ENCODE measurements around the gene UVRAG. TPM values are rescaled to one million over a fixed set of nuclear protein-coding genes. Genes with fewer than 3 reads are reported as not detected.

The UVRAG gene
- total RNA-seq, 1 donor from 2014 or later, result 14.7 TPM

GRCh38 chr11:76164081-76164480 lies 349.1 kb downstream of the UVRAG start:
- intact Hi-C loops (cut with DNase I), result no loop called here
- no peaks in the 10 kb centered on the region for H3K27me3 ChIP-seq
- no peaks in the 10 kb centered on the region for H3K9me3 ChIP-seq
- no peak for DNase-seq (ENCODE audit: extremely low spot score in 2 of 2)
- TF ChIP-seq POLR2A (IDR thresholded peaks at IDR 0.05), result no peak
- TF ChIP-seq, protein P1, sequence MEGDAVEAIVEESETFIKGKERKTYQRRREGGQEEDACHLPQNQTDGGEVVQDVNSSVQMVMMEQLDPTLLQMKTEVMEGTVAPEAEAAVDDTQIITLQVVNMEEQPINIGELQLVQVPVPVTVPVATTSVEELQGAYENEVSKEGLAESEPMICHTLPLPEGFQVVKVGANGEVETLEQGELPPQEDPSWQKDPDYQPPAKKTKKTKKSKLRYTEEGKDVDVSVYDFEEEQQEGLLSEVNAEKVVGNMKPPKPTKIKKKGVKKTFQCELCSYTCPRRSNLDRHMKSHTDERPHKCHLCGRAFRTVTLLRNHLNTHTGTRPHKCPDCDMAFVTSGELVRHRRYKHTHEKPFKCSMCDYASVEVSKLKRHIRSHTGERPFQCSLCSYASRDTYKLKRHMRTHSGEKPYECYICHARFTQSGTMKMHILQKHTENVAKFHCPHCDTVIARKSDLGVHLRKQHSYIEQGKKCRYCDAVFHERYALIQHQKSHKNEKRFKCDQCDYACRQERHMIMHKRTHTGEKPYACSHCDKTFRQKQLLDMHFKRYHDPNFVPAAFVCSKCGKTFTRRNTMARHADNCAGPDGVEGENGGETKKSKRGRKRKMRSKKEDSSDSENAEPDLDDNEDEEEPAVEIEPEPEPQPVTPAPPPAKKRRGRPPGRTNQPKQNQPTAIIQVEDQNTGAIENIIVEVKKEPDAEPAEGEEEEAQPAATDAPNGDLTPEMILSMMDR (IDR thresholded peaks at IDR 0.05), result no peak
- no peak for TF ChIP-seq POLR2AphosphoS5 (IDR thresholded peaks at IDR 0.05; ENCODE audit: insufficient read depth in 1 of 2, low read depth in 1 of 2)
- H3K4me3 ChIP-seq, result no peak overlapping the region
- peaks cover 15% of the 10 kb centered on the region for H3K4me1 ChIP-seq
- no peak overlapping the region for H3K27ac ChIP-seq
- H3K36me3 ChIP-seq, result no peaks in the 10 kb centered on the region

- H3K27ac ChIP-seq, result no peak overlapping the region
- no peak for TF ChIP-seq POLR2A (IDR thresholded peaks at IDR 0.05)
- TF ChIP-seq, protein P1 (IDR thresholded peaks at IDR 0.05), result no peak
- TF ChIP-seq POLR2AphosphoS5 (IDR thresholded peaks at IDR 0.05; ENCODE audit: insufficient read depth in 1 of 2, low read depth in 1 of 2), result no peak
- no peaks in the 10 kb centered on the region for H3K9me3 ChIP-seq
- H3K36me3 ChIP-seq, result no peaks in the 10 kb centered on the region
- H3K4me3 ChIP-seq, result no peak overlapping the region
- no peaks in the 10 kb centered on the region for H3K27me3 ChIP-seq
- intact Hi-C loops (cut with DNase I), result no loop called here
- H3K4me1 ChIP-seq, result peaks cover 15% of the 10 kb centered on the region
- DNase-seq (ENCODE audit: extremely low spot score in 2 of 2), result no peak
Observed at GRCh38 chr11:76164861-76165751, 350.1 kb downstream of the UVRAG start.

DNA sequence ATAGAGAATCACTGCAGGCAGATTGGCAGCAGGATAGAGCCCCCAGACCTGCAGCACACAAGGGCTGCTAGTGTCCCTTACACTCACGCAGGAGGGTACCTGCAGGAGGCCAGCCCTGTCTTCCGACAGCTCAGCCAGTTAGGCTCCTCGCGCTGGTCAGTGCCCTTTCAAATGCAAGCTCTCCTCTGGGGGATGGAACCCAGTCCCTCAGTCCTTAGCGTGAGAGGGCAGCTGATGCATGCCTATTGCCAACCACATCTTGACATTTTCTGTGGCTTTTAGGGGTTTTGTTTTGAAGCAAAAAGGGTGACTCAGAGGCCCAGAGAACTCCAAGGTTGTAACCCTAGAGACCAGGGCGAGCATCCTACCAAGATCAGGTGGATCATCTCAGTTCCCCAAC lies 351.3 kb downstream of the UVRAG start:
- Histone ChIP-seq H3K4me1 (peaks cover 10% of the 10 kb centered on the region), H3K9me3 (no peaks in the 10 kb centered on the region), H3K27me3 (no peaks in the 10 kb centered on the region), H3K27ac (no peak overlapping the region), H3K4me3 (no peak overlapping the region), H3K36me3 (no peaks in the 10 kb centered on the region)
- DNase-seq (ENCODE audit: extremely low spot score in 2 of 2), result no peak
- no peak for TF ChIP-seq POLR2AphosphoS5 (IDR thresholded peaks at IDR 0.05; ENCODE audit: insufficient read depth in 1 of 2, low read depth in 1 of 2)
- TF ChIP-seq POLR2A (IDR thresholded peaks at IDR 0.05), result no peak
- TF ChIP-seq, protein P1 (IDR thresholded peaks at IDR 0.05), result no peak
- intact Hi-C loops (cut with DNase I), result no loop called here

DNA sequence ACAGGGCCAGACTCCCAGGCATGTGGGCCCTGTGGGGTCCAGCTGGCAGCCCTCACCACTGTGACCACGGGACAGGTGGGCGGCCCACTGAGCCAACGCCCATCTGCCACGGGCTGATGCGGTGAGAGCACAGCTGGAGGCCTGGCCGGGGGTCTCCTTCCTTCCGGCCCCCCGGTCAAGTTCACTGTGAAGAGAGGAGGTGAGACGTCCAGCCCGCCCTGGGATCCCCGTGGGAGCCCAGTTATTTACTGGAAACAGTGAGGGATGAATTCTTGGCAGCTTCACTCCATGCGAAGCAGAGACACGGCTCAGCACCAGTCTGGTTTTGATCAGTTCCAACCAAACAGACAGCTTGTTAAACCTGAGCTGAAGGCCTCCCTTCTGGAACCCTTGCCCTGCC lies 352.6 kb downstream of the UVRAG start:
- intact Hi-C loops (cut with DNase I), result no loop called here

More for the DNA sequence above, 352.6 kb downstream of the UVRAG start:
- Histone ChIP-seq H3K36me3 (no peaks in the 10 kb centered on the region), H3K27me3 (no peaks in the 10 kb centered on the region), H3K27ac (no peak overlapping the region), H3K4me3 (no peak overlapping the region), H3K9me3 (no peaks in the 10 kb centered on the region), H3K4me1 (no peaks in the 10 kb centered on the region)
- TF ChIP-seq POLR2A (IDR thresholded peaks at IDR 0.05) (no peak), POLR2AphosphoS5 (IDR thresholded peaks at IDR 0.05; ENCODE audit: insufficient read depth in 1 of 2, low read depth in 1 of 2) (no peak)
- TF ChIP-seq, protein P1 (IDR thresholded peaks at IDR 0.05), result no peak
- DNase-seq (ENCODE audit: extremely low spot score in 2 of 2), result no peak
